HEK293T (cell line): ENCODE data around the gene C21orf58.

Source experiments
- CTCF ChIA-PET: fragments of 350-600 bp; formaldehyde crosslinking; extraction: SDS; loops from one replicate; lab custom pipeline; 2021; ENCODE audit warnings: antibody characterized with exemption, inconsistent platforms; lab: Yijun Ruan, JAX
- POLR2A ChIA-PET: fragments of 350-600 bp; formaldehyde crosslinking; extraction: SDS; loops from one replicate; lab custom pipeline; 2020; ENCODE audit warnings: antibody characterized with exemption, inconsistent platforms; lab: Yijun Ruan, JAX
- DNase-seq: peaks from one replicate; pipeline ENCODE4 v3.0.0; 2012; ENCODE audit warnings: mixed read lengths; ENCODE audit errors: extremely low spot score
- ARNT ChIP-seq: fragments of 450-650 bp; IDR thresholded peaks from 2 replicates; pipeline ENCODE4 v1.6.1; 2017; ENCODE audit warnings: mild to moderate bottlenecking
- BHLHE40 ChIP-seq: fragments of 450-650 bp; IDR thresholded peaks from 2 replicates; pipeline ENCODE4 v1.6.1; 2016; ENCODE audit warnings: mild to moderate bottlenecking, moderate library complexity, borderline replicate concordance
- CTBP1 ChIP-seq: fragments of 450-650 bp; IDR thresholded peaks from 2 replicates; pipeline ENCODE4 v1.6.1; 2016; ENCODE audit warnings: borderline replicate concordance
- ELF4 ChIP-seq: fragments of 450-650 bp; IDR thresholded peaks from 2 replicates; pipeline ENCODE4 v1.6.1; 2017; ENCODE audit warnings: antibody characterized with exemption
- FOXA1 ChIP-seq: fragments of 450-650 bp; IDR thresholded peaks from 2 replicates; pipeline ENCODE4 v1.6.1; 2016; ENCODE audit warnings: mild to moderate bottlenecking
- FOXK2 ChIP-seq: fragments of 450-650 bp; IDR thresholded peaks from 2 replicates; pipeline ENCODE4 v1.6.1; 2016; ENCODE audit warnings: mild to moderate bottlenecking
- FOXM1 ChIP-seq: fragments of 450-650 bp; IDR thresholded peaks from 2 replicates; pipeline ENCODE4 v1.6.1; 2017; ENCODE audit warnings: mild to moderate bottlenecking, borderline replicate concordance
- HDGF ChIP-seq: fragments of 450-650 bp; IDR thresholded peaks from 2 replicates; pipeline ENCODE4 v1.6.1; 2017; ENCODE audit warnings: antibody characterized with exemption, borderline replicate concordance
- L3MBTL2 ChIP-seq: fragments of 450-650 bp; conservative IDR thresholded peaks from 2 replicates; pipeline ENCODE4 v1.6.1; 2016; ENCODE audit warnings: mild to moderate bottlenecking
- LEF1 ChIP-seq: fragments of 450-650 bp; IDR thresholded peaks from 2 replicates; pipeline ENCODE4 v1.6.1; 2017; ENCODE audit warnings: mild to moderate bottlenecking, borderline replicate concordance
- NFRKB ChIP-seq: fragments of 450-650 bp; IDR thresholded peaks from 2 replicates; pipeline ENCODE4 v1.6.1; 2016; ENCODE audit warnings: mild to moderate bottlenecking, moderate library complexity
- SP1 ChIP-seq: fragments of 450-650 bp; IDR thresholded peaks from 2 replicates; pipeline ENCODE4 v1.6.1; 2017
- SUZ12 ChIP-seq: fragments of 450-650 bp; IDR thresholded peaks from 2 replicates; pipeline ENCODE4 v1.6.1; 2016; ENCODE audit warnings: mild to moderate bottlenecking
- TARDBP ChIP-seq: fragments of 450-650 bp; IDR thresholded peaks from 2 replicates; pipeline ENCODE4 v1.6.1; 2016
- ZNF384 ChIP-seq: fragments of 450-650 bp; IDR thresholded peaks from 2 replicates; pipeline ENCODE4 v1.6.1; 2016
- TF ChIP-seq, protein P1 (sequence below): fragments of 450-650 bp; IDR thresholded peaks from 2 replicates; pipeline ENCODE4 v1.6.1; 2016

C21orf58 gene

DNA sequence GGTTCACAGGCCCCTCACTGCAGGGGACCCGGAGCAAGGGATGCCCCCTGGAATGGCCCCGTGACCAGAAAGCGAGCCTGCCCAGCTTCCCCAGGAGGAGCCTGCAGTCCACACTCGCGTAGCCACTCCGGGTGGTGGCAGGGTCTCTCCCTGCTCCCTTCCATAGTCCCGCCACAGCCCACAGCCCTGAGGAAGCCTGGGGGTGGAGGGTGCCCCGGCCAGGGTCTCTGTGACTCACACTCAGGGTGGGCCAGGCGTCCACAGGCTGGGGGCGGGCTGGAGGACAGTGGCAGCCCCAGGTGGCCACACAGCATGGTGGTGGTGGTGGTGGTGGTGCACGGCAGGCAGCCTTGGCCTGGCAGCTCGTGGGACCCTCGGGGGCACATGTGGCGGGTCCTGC is 21.9 kb downstream of the C21orf58 start:
- ChIA-PET CTCF (no interaction called here), POLR2A (interaction anchor here (1.5 kb wide), 1 partner anchor 15 kb away, joined by 3 read pairs; no protein-coding TSS in a partner anchor)
- no peak for TF ChIP-seq HDGF
- no peak for TF ChIP-seq FOXA1
- no peak for TF ChIP-seq CTBP1
- no peak for TF ChIP-seq FOXM1
- TF ChIP-seq BHLHE40 = no peak
- TF ChIP-seq L3MBTL2 = no peak
- TF ChIP-seq SP1 = no peak
- no peak for TF ChIP-seq SUZ12
- no peak for TF ChIP-seq ARNT
- TF ChIP-seq FOXK2 = no peak
- TF ChIP-seq NFRKB = no peak
- no peak for TF ChIP-seq LEF1
- no peak for TF ChIP-seq ELF4
- no peak for TF ChIP-seq TARDBP
- DNase-seq = no peak

DNA sequence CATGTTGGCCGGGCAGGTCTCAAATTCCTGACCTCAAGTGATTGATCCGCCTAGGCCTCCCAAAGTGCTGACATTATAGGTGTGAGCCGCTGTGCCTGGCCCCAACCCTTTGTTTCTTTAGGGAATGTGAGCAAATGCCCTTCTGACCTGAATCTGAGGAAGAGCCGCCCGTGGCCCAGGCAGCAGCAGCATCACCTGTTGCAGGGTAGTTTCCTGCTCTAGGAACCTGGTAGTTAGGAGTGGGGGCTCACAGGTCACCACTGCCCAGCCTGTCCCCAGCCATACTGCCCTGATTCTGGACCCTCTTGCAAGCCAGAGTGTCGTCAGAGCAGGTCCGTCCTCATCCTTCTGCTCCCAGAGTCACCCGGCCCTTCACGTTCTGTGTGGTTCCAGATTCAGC is 24.5 kb downstream of the C21orf58 start:
- ChIA-PET CTCF (no interaction called here), POLR2A (no interaction called here)
- TF ChIP-seq LEF1 = no peak
- TF ChIP-seq FOXK2 = no peak
- TF ChIP-seq HDGF = no peak
- TF ChIP-seq ARNT = no peak
- TF ChIP-seq SUZ12 = no peak
- TF ChIP-seq NFRKB = no peak
- TF ChIP-seq FOXA1 = no peak
- TF ChIP-seq SP1 = no peak
- no peak for TF ChIP-seq BHLHE40
- no peak for TF ChIP-seq ELF4
- TF ChIP-seq L3MBTL2 = no peak
- TF ChIP-seq FOXM1 = no peak
- TF ChIP-seq TARDBP = no peak
- TF ChIP-seq ZNF384 = no peak
- DNase-seq = no peak

DNA sequence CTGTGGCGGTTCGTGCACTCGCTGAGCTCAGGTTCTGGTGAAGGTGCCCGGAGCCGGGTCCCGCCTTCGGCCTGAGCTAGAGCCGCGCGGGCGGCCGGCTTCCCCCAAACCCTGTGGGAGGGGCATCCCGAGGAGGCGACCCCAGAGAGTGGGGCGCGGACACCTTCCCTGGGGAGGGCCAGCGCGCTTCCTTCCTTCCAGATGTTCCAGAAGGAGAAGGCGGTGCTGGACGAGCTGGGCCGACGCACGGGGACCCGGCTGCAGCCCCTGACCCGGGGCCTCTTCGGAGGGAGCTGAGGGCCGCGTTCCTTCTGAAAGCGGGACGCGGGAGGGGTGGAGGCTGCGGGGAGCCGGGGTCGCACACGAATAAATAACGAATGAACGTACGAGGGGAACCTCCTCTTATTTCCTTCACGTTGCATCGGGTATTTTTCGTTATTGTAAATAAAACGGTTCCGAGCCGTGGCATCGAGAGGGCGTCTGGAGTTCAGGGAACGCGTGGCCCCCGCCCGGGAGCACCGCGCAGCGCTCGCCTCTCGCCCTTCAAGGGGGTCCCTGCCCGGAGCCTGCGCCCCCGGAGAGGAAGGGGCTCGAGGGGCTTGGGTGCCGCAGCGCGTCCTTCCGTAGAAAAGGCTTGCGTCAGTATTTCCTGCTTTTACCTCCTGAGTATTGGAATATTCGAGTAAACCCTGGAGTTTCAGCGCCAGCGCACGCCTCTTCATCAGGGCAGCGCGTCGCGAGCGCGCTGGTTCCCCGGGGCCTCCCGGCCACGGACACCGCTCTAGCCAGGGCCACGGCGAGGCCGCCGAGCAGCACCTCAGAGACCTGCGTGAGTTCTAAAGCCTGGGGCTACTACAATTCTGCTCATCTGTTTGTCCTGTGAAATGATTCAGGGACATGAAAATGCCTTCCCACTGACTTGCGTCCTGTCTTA is 26.1 kb downstream of the C21orf58 start:
- POLR2A ChIA-PET = no interaction called here
- CTCF ChIA-PET = no interaction called here
- TF ChIP-seq L3MBTL2 (no peak), NFRKB (no peak), FOXA1 (no peak), SUZ12 (no peak)
- DNase-seq = no peak

DNA sequence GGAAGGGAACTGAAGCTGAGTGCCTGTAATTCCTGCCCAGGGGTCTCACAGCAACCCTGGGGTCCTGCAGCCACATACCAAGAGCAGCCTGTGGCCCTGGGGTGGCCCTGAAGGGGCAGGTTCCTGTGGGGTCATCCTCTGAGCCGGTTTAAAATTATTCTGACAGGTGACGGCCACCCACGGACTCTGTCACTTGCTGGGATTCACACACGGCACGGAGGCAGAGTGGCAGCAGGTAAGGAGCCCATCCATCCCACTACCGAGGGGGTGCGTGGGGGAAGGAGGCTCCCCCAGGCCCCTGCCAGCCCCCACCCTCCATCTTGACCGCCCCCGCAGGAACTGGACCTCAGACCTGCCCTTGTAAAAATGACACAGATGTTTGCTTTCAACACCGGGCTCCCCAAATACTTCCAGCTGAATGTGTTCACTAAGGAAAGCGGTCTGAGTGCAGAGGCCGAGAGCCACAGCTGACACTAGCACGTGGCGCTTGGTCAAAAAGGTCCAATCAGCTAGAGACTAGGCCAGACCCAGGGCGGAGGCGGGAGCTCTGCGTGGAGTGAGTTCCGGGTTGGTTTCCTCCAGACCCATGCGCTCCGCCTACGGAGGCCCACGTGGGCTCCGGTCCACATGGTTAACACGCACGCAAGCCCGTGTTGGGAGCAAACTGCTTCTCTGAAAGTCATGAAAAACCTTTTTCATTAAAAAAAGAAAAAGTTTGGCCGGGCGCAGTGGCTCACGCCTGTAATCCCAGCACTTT is 27.5 kb downstream of the C21orf58 start:
- CTCF ChIA-PET = no interaction called here
- peak; percentile 12 for DNase-seq
- no peak for TF ChIP-seq ZNF384
- POLR2A ChIA-PET = no interaction called here

DNA sequence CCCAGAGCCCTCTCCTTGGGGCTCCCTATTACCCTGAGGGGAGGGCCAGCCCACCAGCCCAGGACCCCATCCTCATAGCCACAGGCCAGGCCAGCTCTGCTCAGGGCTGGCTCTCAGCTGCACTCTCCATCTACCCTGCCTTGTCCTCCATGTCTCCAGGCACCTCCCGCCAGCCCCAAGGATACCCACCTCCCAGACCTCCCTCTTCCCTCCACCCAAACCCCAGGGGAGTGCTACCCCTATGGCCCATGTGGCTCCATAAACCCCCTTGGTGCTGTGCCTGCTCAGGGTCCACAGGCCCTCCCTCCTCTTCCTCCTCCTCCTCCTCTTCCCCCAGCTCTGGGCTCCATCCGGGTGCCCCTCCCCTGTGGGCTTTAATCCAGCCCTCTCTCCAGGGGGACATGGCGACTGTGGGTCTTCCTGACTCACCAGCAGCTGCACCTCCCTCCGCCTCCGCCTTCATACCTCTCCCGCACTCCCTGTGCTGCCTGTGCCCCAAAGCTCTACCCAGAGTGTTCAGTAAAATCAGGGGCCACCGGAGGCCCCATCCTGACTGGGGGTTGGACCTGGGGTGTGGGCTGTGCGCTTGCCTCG is 28.4 kb downstream of the C21orf58 start:
- POLR2A ChIA-PET = no interaction called here
- CTCF ChIA-PET = no interaction called here
- no peak for TF ChIP-seq NFRKB
- TF ChIP-seq FOXM1 = no peak
- DNase-seq = peak; percentile 6

DNA sequence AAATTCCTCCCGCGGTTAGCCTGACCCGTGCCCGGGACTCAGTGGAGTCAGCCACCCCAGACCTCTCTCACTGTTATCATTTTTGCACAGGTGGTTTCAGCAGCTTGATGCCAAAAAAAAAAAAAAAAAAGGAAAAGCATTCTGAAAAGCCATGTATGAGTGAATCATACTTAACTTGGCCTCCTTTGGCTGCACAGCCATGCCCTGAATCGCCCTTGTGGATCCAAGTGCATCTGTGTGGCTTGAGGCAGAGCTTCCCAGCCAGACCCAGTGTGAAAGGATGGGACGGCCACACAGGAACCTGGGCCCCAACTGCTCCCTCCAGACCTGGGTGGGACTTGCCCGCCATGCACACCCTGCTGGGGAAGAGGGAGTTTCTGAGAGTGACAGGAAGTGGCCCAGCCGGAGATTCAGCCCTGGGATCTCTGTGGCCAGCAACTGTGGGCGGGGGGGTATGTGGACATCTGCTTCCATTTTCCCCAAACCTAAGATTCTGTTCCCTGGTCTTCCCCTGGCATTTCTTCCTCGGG is 29.0 kb downstream of the C21orf58 start:
- peak; percentile 6 for DNase-seq
- ChIA-PET POLR2A (no interaction called here), CTCF (no interaction called here)
- TF ChIP-seq CTBP1 = no peak
- TF ChIP-seq FOXK2 = no peak
- TF ChIP-seq SUZ12 = no peak
- no peak for TF ChIP-seq TARDBP
- TF ChIP-seq FOXA1 = no peak
- TF ChIP-seq LEF1 = no peak
- TF ChIP-seq, protein P1, sequence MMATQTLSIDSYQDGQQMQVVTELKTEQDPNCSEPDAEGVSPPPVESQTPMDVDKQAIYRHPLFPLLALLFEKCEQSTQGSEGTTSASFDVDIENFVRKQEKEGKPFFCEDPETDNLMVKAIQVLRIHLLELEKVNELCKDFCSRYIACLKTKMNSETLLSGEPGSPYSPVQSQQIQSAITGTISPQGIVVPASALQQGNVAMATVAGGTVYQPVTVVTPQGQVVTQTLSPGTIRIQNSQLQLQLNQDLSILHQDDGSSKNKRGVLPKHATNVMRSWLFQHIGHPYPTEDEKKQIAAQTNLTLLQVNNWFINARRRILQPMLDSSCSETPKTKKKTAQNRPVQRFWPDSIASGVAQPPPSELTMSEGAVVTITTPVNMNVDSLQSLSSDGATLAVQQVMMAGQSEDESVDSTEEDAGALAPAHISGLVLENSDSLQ = no peak
- TF ChIP-seq L3MBTL2 = no peak
- TF ChIP-seq ZNF384 = no peak
- no peak for TF ChIP-seq FOXM1
- TF ChIP-seq SP1 = no peak

DNA sequence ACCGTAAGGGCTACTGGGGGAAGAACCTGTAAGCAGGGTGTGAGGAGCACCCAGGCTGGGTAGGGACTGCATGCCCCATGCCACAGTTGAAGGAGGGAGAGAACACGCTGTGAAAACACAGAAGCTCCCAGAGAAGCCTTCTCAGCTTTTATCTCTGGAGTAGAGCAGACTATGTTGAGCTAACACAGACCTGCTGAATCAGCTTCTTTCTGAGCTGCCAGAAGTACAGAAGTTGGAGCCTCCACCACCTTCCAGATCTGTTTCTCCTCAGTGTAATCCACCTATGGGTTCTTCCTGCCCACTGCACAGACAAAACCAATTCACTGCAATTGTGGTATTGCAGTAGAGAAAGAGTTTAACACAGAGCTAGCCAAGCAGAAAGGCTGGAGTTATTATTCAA is 32.1 kb downstream of the C21orf58 start:
- no peak for DNase-seq
- CTCF ChIA-PET = no interaction called here
- POLR2A ChIA-PET = no interaction called here
- TF ChIP-seq ELF4 = no peak
- no peak for TF ChIP-seq FOXM1
- TF ChIP-seq TARDBP = no peak
